Measurements from ENCODE around the gene PRUNE1. TPM values are rescaled to one million over a fixed set of nuclear protein-coding genes. Genes with fewer than 3 reads are reported as not detected.

The PRUNE1 gene
- total and polyA plus RNA-seq, 2 experiments from 2014 or later = 21.6 to 26.5 TPM

- no peaks in the 10 kb centered on the region for H3K36me3 ChIP-seq (replicated peaks; ENCODE audit: insufficient read depth, low read depth)
- peaks cover 55% of the 10 kb centered on the region for H3K79me2 ChIP-seq
- no peak overlapping the region for H3K27ac ChIP-seq
- H3K4me3 ChIP-seq = no peak overlapping the region
- H3K4me2 ChIP-seq = no peak overlapping the region
- no peaks in the 10 kb centered on the region for H4K20me1 ChIP-seq (ENCODE audit: insufficient read depth, poor library complexity, severe bottlenecking)
- H3K27me3 ChIP-seq = no peaks in the 10 kb centered on the region
- 97% methylated on average over 3 of the region's 3 CpGs for WGBS (ENCODE audit: low lambda C conversion rate, missing lambda C conversion rate)
- no peak overlapping the region for H2AFZ ChIP-seq
- H3K9me3 ChIP-seq (ENCODE audit: low read depth) = no peaks in the 10 kb centered on the region
- no peak for DNase-seq (ENCODE audit: low spot score)
- no peaks in the 10 kb centered on the region for H3K9me2 ChIP-seq (replicated peaks; ENCODE audit: insufficient read depth)
- TF ChIP-seq EZH2 (IDR thresholded peaks at IDR 0.05; ENCODE audit: borderline replicate concordance) = no peak
- TF ChIP-seq CTCF (IDR thresholded peaks at IDR 0.05; ENCODE audit: poor library complexity) = no peak
- no peak for TF ChIP-seq EZH2phosphoT487 (IDR thresholded peaks at IDR 0.05; ENCODE audit: low read depth, severe bottlenecking, unreplicated experiment)
- peaks cover 48% of the 10 kb centered on the region for H3K4me1 ChIP-seq (ENCODE audit: insufficient read depth)
Measured at GRCh38 chr1:151010346-151010726, 2.1 kb downstream of the PRUNE1 start.

GRCh38 chr1:151011154-151011850 is 3.1 kb downstream of the PRUNE1 start:
- Histone ChIP-seq H2AFZ (no peak overlapping the region), H3K4me3 (no peak overlapping the region), H4K20me1 (ENCODE audit: insufficient read depth, poor library complexity, severe bottlenecking) (no peaks in the 10 kb centered on the region), H3K9me2 (replicated peaks; ENCODE audit: insufficient read depth) (no peaks in the 10 kb centered on the region), H3K36me3 (replicated peaks; ENCODE audit: insufficient read depth, low read depth) (no peaks in the 10 kb centered on the region), H3K27me3 (no peaks in the 10 kb centered on the region), H3K4me1 (ENCODE audit: insufficient read depth) (peaks cover 45% of the 10 kb centered on the region), H3K9me3 (ENCODE audit: low read depth) (no peaks in the 10 kb centered on the region), H3K27ac (peak overlapping the region; percentile 82), H3K4me2 (no peak overlapping the region), H3K79me2 (peaks cover 59% of the 10 kb centered on the region)
- WGBS (ENCODE audit: low lambda C conversion rate, missing lambda C conversion rate) = 86% methylated on average over 4 of the region's 4 CpGs
- no peak for DNase-seq (ENCODE audit: low spot score)
- TF ChIP-seq EZH2 (IDR thresholded peaks at IDR 0.05; ENCODE audit: borderline replicate concordance) (no peak), EZH2phosphoT487 (IDR thresholded peaks at IDR 0.05; ENCODE audit: low read depth, severe bottlenecking, unreplicated experiment) (no peak), CTCF (IDR thresholded peaks at IDR 0.05; ENCODE audit: poor library complexity) (no peak)

GRCh38 chr1:151012684-151013471 is 4.6 kb downstream of the PRUNE1 start:
- Histone ChIP-seq H3K4me1 (ENCODE audit: insufficient read depth) (peaks cover 34% of the 10 kb centered on the region), H3K79me2 (peaks cover 61% of the 10 kb centered on the region), H3K9me3 (ENCODE audit: low read depth) (no peaks in the 10 kb centered on the region), H3K9me2 (replicated peaks; ENCODE audit: insufficient read depth) (no peaks in the 10 kb centered on the region), H2AFZ (no peak overlapping the region), H3K4me3 (no peak overlapping the region), H3K27me3 (no peaks in the 10 kb centered on the region), H3K36me3 (replicated peaks; ENCODE audit: insufficient read depth, low read depth) (no peaks in the 10 kb centered on the region), H3K4me2 (peak overlapping the region; percentile 52), H3K27ac (peak overlapping the region; percentile 82), H4K20me1 (ENCODE audit: insufficient read depth, poor library complexity, severe bottlenecking) (no peaks in the 10 kb centered on the region)
- TF ChIP-seq EZH2 (IDR thresholded peaks at IDR 0.05; ENCODE audit: borderline replicate concordance) (no peak), CTCF (IDR thresholded peaks at IDR 0.05; ENCODE audit: poor library complexity) (no peak), EZH2phosphoT487 (IDR thresholded peaks at IDR 0.05; ENCODE audit: low read depth, severe bottlenecking, unreplicated experiment) (no peak)
- whole genome bisulfite sequencing (ENCODE audit: low lambda C conversion rate, missing lambda C conversion rate) = 75% methylated on average over 14 of the region's 14 CpGs
- peak; percentile 73 for DNase-seq (ENCODE audit: low spot score)
